ENCODE measurements around the gene ACVR2A. TPM values are rescaled to one million over a fixed set of nuclear protein-coding genes. Genes with fewer than 3 reads are reported as not detected.

Gene ACVR2A
- total RNA-seq (2022; extraction: Qiagen RNA extraction; ENCODE audit: low read depth), result 3.5 to 4.4 TPM (median 3.6 TPM) in 5 replicates

GRCh38 chr2:147844697-147845410 is at the start of gene ACVR2A:
TSS of gene ACVR2A (plus strand) at chr2:147845029. CDS start at chr2:147845153, 124 bp downstream.

Other genes starting within 250 kb of the ACVR2A start
- gene ORC4, start 175.7 kb downstream of the ACVR2A start, total RNA-seq (2022; extraction: Qiagen RNA extraction; ENCODE audit: low read depth), result 36.0 to 40.1 TPM (median 37.6 TPM) in 5 replicates
- gene MBD5, start 176.1 kb downstream of the ACVR2A start, total RNA-seq (2022; extraction: Qiagen RNA extraction; ENCODE audit: low read depth), result 3.6 to 8.7 TPM (median 5.9 TPM) in 5 replicates

Measured in A549 treated with CpdA at 1 μM for 4 hours (cell line).